GM23338 (cell line): ENCODE results near the gene KRT79. TPM values are rescaled to one million over a fixed set of nuclear protein-coding genes. Genes with fewer than 3 reads are reported as not detected.

Experiments used
- ATAC-seq: fragments of 200-7000 bp; cut with Tn5 transposase; 3 replicates; pipeline ENCODE4 v1.9.1; 2020
- DNase-seq: peaks from one replicate; pipeline ENCODE4 v3.0.0-alpha.2; 2015; ENCODE audit warnings: low spot score
- H2AFZ ChIP-seq: fragments of 200-600 bp; sonication (generic); 2 replicates; pipeline ENCODE4 v1.8.0; 2016; ENCODE audit warnings: antibody characterized with exemption, mild to moderate bottlenecking, moderate library complexity
- H3F3A ChIP-seq: fragments of 200-600 bp; sonication (generic); replicated peaks from 2 replicates; pipeline ENCODE4 v1.8.0; 2017; ENCODE audit warnings: antibody characterized with exemption, mixed run types, low read depth
- H3K27ac ChIP-seq: fragments of 200-600 bp; sonication (generic); 2 replicates; pipeline ENCODE4 v1.6.1; 2016; ENCODE audit warnings: low read depth
- H3K27me3 ChIP-seq: fragments of 200-600 bp; sonication (generic); 2 replicates; pipeline ENCODE4 v1.8.0; 2016; ENCODE audit warnings: mild to moderate bottlenecking, mixed run types, moderate library complexity; ENCODE audit not compliant: insufficient read depth
- H3K36me3 ChIP-seq: fragments of 200-600 bp; sonication (generic); 2 replicates; pipeline ENCODE4 v1.8.0; 2016; ENCODE audit warnings: mild to moderate bottlenecking; ENCODE audit not compliant: insufficient read depth
- H3K4me1 ChIP-seq: fragments of 200-600 bp; sonication (generic); 2 replicates; pipeline ENCODE4 v1.8.0; 2016; ENCODE audit warnings: mild to moderate bottlenecking, moderate library complexity; ENCODE audit not compliant: insufficient read depth
- H3K4me2 ChIP-seq: fragments of 200-600 bp; sonication (generic); 2 replicates; pipeline ENCODE4 v1.7.1; 2017; ENCODE audit warnings: mixed run types
- H3K4me3 ChIP-seq: fragments of 200-600 bp; sonication (generic); 2 replicates; pipeline ENCODE4 v1.6.1; 2016; ENCODE audit warnings: mixed run types
- H3K79me2 ChIP-seq: fragments of 200-600 bp; sonication (generic); replicated peaks from 2 replicates; pipeline ENCODE4 v1.8.0; 2017; ENCODE audit warnings: mild to moderate bottlenecking; ENCODE audit not compliant: insufficient read depth
- H3K9me2 ChIP-seq: fragments of 200-600 bp; sonication (generic); 2 replicates; pipeline ENCODE4 v1.8.0; 2017; ENCODE audit not compliant: insufficient read depth
- H4K20me1 ChIP-seq: fragments of 200-600 bp; sonication (generic); replicated peaks from 2 replicates; pipeline ENCODE4 v1.8.0; 2017; ENCODE audit warnings: mild to moderate bottlenecking; ENCODE audit not compliant: insufficient read depth
- H3K27ac Mint-ChIP-seq: 2 replicates; pipeline ENCODE4 v1.8.0; 2020; ENCODE audit warnings: inconsistent platforms, mild to moderate bottlenecking, moderate library complexity, mixed read lengths
- H3K27me3 Mint-ChIP-seq: 3 replicates; pipeline ENCODE4 v1.8.0; 2022; ENCODE audit warnings: low read depth, mild to moderate bottlenecking, moderate library complexity, mixed read lengths, inconsistent platforms; ENCODE audit not compliant: insufficient read depth, poor library complexity
- H3K36me3 Mint-ChIP-seq: 3 replicates; pipeline ENCODE4 v1.8.0; 2021; ENCODE audit warnings: low read depth, mild to moderate bottlenecking, inconsistent platforms, moderate library complexity, mixed read lengths
- H3K4me1 Mint-ChIP-seq: 3 replicates; pipeline ENCODE4 v1.8.0; 2020; ENCODE audit warnings: mild to moderate bottlenecking, inconsistent platforms, mixed read lengths
- H3K4me3 Mint-ChIP-seq: 3 replicates; pipeline ENCODE4 v1.8.0; 2021; ENCODE audit warnings: moderate library complexity, mild to moderate bottlenecking, inconsistent platforms, mixed read lengths
- H3K9me3 Mint-ChIP-seq: 3 replicates; pipeline ENCODE4 v1.8.0; 2020; ENCODE audit warnings: moderate library complexity, mild to moderate bottlenecking, inconsistent platforms, mixed read lengths
- CREB1 ChIP-seq: fragments of 250-450 bp; sonication (Bioruptor Pico); IDR thresholded peaks from 2 replicates; pipeline ENCODE4 v1.5.0; 2020; ENCODE audit warnings: low read depth, mild to moderate bottlenecking, moderate library complexity
- CTCF ChIP-seq, 2 experiments: fragments of 200-600 bp in 1 of 2; sonication (generic) in 1 of 2; conservative IDR thresholded peaks; 2 replicates each; pipeline versions ENCODE4 v1.5.1 to v1.6.1; 2016 to 2017; ENCODE audit warnings: antibody characterized with exemption in 2 of 2, low read depth in 2 of 2, mild to moderate bottlenecking in 2 of 2, moderate library complexity in 1 of 2
- EZH2 ChIP-seq: fragments of 200-600 bp; sonication (generic); IDR thresholded peaks from one replicate; pipeline ENCODE4 v1.8.0; 2017; ENCODE audit warnings: antibody characterized with exemption, mild to moderate bottlenecking, low read depth; ENCODE audit not compliant: unreplicated experiment
- EZH2phosphoT487 ChIP-seq: fragments of 200-600 bp; sonication (generic); IDR thresholded peaks from one replicate; pipeline ENCODE4 v1.8.1; 2018; ENCODE audit warnings: antibody characterized with exemption; ENCODE audit not compliant: unreplicated experiment
- JUNB ChIP-seq: IDR thresholded peaks from one replicate; pipeline ENCODE4 v1.6.1; 2016; ENCODE audit warnings: antibody characterized with exemption; ENCODE audit not compliant: unreplicated experiment
- NANOG ChIP-seq: IDR thresholded peaks from 2 replicates; pipeline ENCODE4 v1.6.1; 2016; ENCODE audit warnings: antibody characterized with exemption, borderline replicate concordance
- POLR2AphosphoS5 ChIP-seq: IDR thresholded peaks from 2 replicates; pipeline ENCODE4 v1.6.1; 2016; ENCODE audit warnings: antibody characterized with exemption, low read depth
- STAT1 ChIP-seq: IDR thresholded peaks from one replicate; pipeline ENCODE4 v1.6.1; 2016; ENCODE audit warnings: antibody characterized with exemption; ENCODE audit not compliant: unreplicated experiment
- ZNF114 ChIP-seq: fragments of 250-450 bp; sonication (Bioruptor Pico); IDR thresholded peaks from 2 replicates; pipeline ENCODE4 v1.5.0; 2020; ENCODE audit warnings: mild to moderate bottlenecking, moderate library complexity
- ZNF462 ChIP-seq: fragments of 250-450 bp; sonication (Bioruptor Pico); IDR thresholded peaks from 2 replicates; pipeline ENCODE4 v1.5.0; 2020; ENCODE audit warnings: mild to moderate bottlenecking, moderate library complexity
- polyA plus RNA-seq: library from polyadenylated mRNA; unstranded; fragments of >200 nt; fragmentation: Nextera tagmentation; extraction: Ambion mirVana; gene quantifications from 2 replicates; pipeline ENCODE4 v1.2.1, GENCODE V29; 2016
- total RNA-seq: library from RNA; depleted of rRNA; stranded (reverse); fragments of >200 nt; shearing (Covaris generic); gene quantifications from 2 replicates; pipeline ENCODE4 v1.2.3, GENCODE V29; 2014
- TF ChIP-seq, protein P1 (sequence below): IDR thresholded peaks from one replicate; pipeline ENCODE4 v1.6.1; 2018; ENCODE audit warnings: antibody characterized with exemption; ENCODE audit not compliant: unreplicated experiment

KRT79 gene
- total and polyA plus RNA-seq, 2 experiments from 2014 or later: 0.21 TPM; not detected in 1

GRCh38 chr12:52824741-52825410, 9.2 kb downstream of the KRT79 start:
- no peak overlapping the region for H2AFZ ChIP-seq
- H4K20me1 ChIP-seq: no peaks in the 10 kb centered on the region
- no peak overlapping the region for H3K27ac ChIP-seq
- no peaks in the 10 kb centered on the region for H3K36me3 Mint-ChIP-seq
- H3K9me3 Mint-ChIP-seq: no peaks in the 10 kb centered on the region; the same call in 1 of the 3 replicates
- H3K4me2 ChIP-seq: no peak overlapping the region
- H3K36me3 ChIP-seq: no peaks in the 10 kb centered on the region
- no peaks in the 10 kb centered on the region for H3K4me1 ChIP-seq
- TF ChIP-seq JUNB (no peak), ZNF462 (CRISPR knock-in tag) (no peak), NANOG (no peak), CTCF (conservative IDR thresholded peaks at IDR 0.05; ENCODE audit: low read depth in 2 of 2) (no peak), EZH2phosphoT487 (no peak), STAT1 (no peak), CREB1 (CRISPR knock-in tag) (no peak), ZNF114 (no peak), POLR2AphosphoS5 (no peak), EZH2 (no peak)
- TF ChIP-seq, protein P1, sequence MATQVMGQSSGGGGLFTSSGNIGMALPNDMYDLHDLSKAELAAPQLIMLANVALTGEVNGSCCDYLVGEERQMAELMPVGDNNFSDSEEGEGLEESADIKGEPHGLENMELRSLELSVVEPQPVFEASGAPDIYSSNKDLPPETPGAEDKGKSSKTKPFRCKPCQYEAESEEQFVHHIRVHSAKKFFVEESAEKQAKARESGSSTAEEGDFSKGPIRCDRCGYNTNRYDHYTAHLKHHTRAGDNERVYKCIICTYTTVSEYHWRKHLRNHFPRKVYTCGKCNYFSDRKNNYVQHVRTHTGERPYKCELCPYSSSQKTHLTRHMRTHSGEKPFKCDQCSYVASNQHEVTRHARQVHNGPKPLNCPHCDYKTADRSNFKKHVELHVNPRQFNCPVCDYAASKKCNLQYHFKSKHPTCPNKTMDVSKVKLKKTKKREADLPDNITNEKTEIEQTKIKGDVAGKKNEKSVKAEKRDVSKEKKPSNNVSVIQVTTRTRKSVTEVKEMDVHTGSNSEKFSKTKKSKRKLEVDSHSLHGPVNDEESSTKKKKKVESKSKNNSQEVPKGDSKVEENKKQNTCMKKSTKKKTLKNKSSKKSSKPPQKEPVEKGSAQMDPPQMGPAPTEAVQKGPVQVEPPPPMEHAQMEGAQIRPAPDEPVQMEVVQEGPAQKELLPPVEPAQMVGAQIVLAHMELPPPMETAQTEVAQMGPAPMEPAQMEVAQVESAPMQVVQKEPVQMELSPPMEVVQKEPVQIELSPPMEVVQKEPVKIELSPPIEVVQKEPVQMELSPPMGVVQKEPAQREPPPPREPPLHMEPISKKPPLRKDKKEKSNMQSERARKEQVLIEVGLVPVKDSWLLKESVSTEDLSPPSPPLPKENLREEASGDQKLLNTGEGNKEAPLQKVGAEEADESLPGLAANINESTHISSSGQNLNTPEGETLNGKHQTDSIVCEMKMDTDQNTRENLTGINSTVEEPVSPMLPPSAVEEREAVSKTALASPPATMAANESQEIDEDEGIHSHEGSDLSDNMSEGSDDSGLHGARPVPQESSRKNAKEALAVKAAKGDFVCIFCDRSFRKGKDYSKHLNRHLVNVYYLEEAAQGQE: no peak
- H3K27ac Mint-ChIP-seq: no peak overlapping the region
- no peaks in the 10 kb centered on the region for H3K27me3 Mint-ChIP-seq
- H3K27me3 ChIP-seq: no peaks in the 10 kb centered on the region
- no peak for ATAC-seq
- DNase-seq: no peak
- H3K9me2 ChIP-seq: peaks cover 13% of the 10 kb centered on the region; the same call in 1 of the 2 replicates
- H3K79me2 ChIP-seq: no peaks in the 10 kb centered on the region
- H3K4me3 ChIP-seq: no peak overlapping the region
- H3K4me1 Mint-ChIP-seq: no peaks in the 10 kb centered on the region; the same call in 2 of the 3 replicates
- H3F3A ChIP-seq: no peaks in the 10 kb centered on the region
- H3K4me3 Mint-ChIP-seq: no peak overlapping the region
